SK-N-SH treated with all-trans-retinoic acid at 6 μM for 48 hours (cell line): ENCODE data around the gene DCXR.
A peak's percentile ranks its signal among the peaks of the same experiment; 100 is the strongest.

ENCODE experiments used
- ATAC-seq: fragments of 200-7000 bp; cut with Tn5 transposase; 3 replicates; pipeline ENCODE4 v1.9.1; 2020; ENCODE audit warnings: mild to moderate bottlenecking, moderate library complexity
- ARNTL ChIP-seq: fragments of 450-650 bp; formaldehyde crosslinking; IDR thresholded peaks from 2 replicates; pipeline ENCODE4 v1.5.0; 2020; ENCODE audit warnings: low read depth, mild to moderate bottlenecking, moderate library complexity, borderline replicate concordance
- BACH2 ChIP-seq: fragments of 250-450 bp; sonication (Bioruptor Pico); IDR thresholded peaks from 2 replicates; pipeline ENCODE4 v1.9.0; 2021; ENCODE audit warnings: mild to moderate bottlenecking, borderline replicate concordance
- CSDC2 ChIP-seq: fragments of 250-450 bp; sonication (Bioruptor Pico); IDR thresholded peaks from 2 replicates; pipeline ENCODE4 v1.5.0; 2020; ENCODE audit warnings: mild to moderate bottlenecking, moderate library complexity
- OSR1 ChIP-seq: fragments of 250-450 bp; sonication (Bioruptor Pico); IDR thresholded peaks from 2 replicates; pipeline ENCODE4 v1.8.0; 2022; ENCODE audit warnings: moderate library complexity, mild to moderate bottlenecking, inconsistent platforms
- PPARA ChIP-seq: fragments of 250-450 bp; sonication (Bioruptor Pico); IDR thresholded peaks from 2 replicates; pipeline ENCODE4 v1.5.0; 2020; ENCODE audit warnings: mild to moderate bottlenecking, borderline replicate concordance
- RARB ChIP-seq: fragments of 250-450 bp; sonication (Bioruptor Pico); IDR thresholded peaks from 2 replicates; pipeline ENCODE4 v1.8.0; 2021; ENCODE audit warnings: mild to moderate bottlenecking, moderate library complexity
- SNAI2 ChIP-seq: fragments of 250-450 bp; sonication (Bioruptor Pico); IDR thresholded peaks from 2 replicates; pipeline ENCODE4 v1.5.0; 2020; ENCODE audit warnings: mild to moderate bottlenecking, moderate library complexity
- TCF4 ChIP-seq: fragments of 250-450 bp; sonication (Bioruptor Pico); IDR thresholded peaks from 2 replicates; pipeline ENCODE4 v1.8.0; 2021; ENCODE audit warnings: mild to moderate bottlenecking, moderate library complexity, borderline replicate concordance
- ZC3H10 ChIP-seq: fragments of 250-450 bp; sonication (Bioruptor Pico); IDR thresholded peaks from 2 replicates; pipeline ENCODE4 v1.5.1; 2021; ENCODE audit warnings: mild to moderate bottlenecking, moderate library complexity
- ZFP3 ChIP-seq: fragments of 250-450 bp; sonication (Bioruptor Pico); IDR thresholded peaks from 2 replicates; pipeline ENCODE4 v1.5.0; 2020; ENCODE audit warnings: mild to moderate bottlenecking, moderate library complexity
- ZNF565 ChIP-seq: fragments of 450-650 bp; formaldehyde crosslinking; conservative IDR thresholded peaks from 2 replicates; pipeline ENCODE4 v1.5.0; 2020; ENCODE audit warnings: low read depth, mild to moderate bottlenecking, moderate library complexity
- TF ChIP-seq, protein P1 (sequence below): fragments of 250-450 bp; sonication (Bioruptor Pico); IDR thresholded peaks from 2 replicates; pipeline ENCODE4 v1.5.0; 2020; ENCODE audit warnings: mild to moderate bottlenecking, moderate library complexity
- TF ChIP-seq, protein P2 (sequence below): fragments of 250-450 bp; sonication (Bioruptor Pico); IDR thresholded peaks from 2 replicates; pipeline ENCODE4 v1.8.0; 2021; ENCODE audit warnings: low read depth, mild to moderate bottlenecking, moderate library complexity, borderline replicate concordance
- TF ChIP-seq, protein P3 (sequence below): fragments of 250-450 bp; sonication (Bioruptor Pico); IDR thresholded peaks from 2 replicates; pipeline ENCODE4 v1.5.1; 2020; ENCODE audit warnings: low read depth, mild to moderate bottlenecking, moderate library complexity
- TF ChIP-seq, protein P4 (sequence below): fragments of 250-450 bp; sonication (Bioruptor Pico); IDR thresholded peaks from 2 replicates; pipeline ENCODE4 v1.5.1; 2021; ENCODE audit warnings: mild to moderate bottlenecking, moderate library complexity
- TF ChIP-seq, protein P5 (sequence below): fragments of 250-450 bp; sonication (Bioruptor Pico); IDR thresholded peaks from 2 replicates; pipeline ENCODE4 v1.8.0; 2020; ENCODE audit warnings: mild to moderate bottlenecking, moderate library complexity, borderline replicate concordance

Gene DCXR

DNA sequence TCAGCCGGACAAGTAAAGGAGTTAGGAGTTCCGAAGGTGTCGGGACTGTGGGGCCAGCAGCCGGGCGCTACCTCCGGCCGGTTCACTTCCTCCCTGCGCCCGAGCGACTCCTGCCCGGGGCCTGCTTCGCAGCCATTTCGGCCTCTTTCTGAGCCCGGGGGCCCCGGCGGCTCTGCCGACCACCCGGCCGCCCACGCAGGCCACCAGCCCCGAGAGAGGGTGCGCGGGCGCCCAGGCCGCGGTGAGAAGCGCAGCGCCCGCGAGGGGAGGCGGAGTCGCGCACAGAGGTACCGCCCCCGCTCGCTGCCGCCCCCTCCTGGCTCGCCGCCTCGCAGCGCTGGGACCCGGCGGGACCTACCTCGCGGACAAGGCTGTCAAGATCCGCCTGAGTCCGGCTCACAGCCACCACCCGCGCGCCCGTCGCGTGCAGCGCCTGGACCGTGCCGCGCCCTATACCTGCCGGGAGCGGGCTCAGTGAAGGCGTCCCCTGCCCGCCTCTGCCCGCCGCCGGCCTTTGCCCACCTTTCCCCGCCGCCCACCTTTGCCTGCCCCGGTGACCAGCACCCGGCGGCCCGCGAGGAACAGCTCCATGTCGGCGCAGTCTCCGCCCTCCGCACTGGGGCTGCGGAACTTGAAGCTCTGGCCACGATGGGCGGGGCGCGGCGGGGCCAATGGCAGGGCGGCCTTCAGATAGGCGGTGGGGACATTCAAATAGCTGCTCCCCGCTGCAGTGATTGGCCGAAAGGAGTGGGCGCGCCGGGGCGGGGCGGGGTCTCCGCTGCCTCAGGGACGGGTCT, at the start of gene DCXR:
TSS of gene DCXR (minus strand) at position 606 of the 797 bp plus-strand sequence. CDS start at position 591, 15 bp downstream.
- TF ChIP-seq, protein P1, sequence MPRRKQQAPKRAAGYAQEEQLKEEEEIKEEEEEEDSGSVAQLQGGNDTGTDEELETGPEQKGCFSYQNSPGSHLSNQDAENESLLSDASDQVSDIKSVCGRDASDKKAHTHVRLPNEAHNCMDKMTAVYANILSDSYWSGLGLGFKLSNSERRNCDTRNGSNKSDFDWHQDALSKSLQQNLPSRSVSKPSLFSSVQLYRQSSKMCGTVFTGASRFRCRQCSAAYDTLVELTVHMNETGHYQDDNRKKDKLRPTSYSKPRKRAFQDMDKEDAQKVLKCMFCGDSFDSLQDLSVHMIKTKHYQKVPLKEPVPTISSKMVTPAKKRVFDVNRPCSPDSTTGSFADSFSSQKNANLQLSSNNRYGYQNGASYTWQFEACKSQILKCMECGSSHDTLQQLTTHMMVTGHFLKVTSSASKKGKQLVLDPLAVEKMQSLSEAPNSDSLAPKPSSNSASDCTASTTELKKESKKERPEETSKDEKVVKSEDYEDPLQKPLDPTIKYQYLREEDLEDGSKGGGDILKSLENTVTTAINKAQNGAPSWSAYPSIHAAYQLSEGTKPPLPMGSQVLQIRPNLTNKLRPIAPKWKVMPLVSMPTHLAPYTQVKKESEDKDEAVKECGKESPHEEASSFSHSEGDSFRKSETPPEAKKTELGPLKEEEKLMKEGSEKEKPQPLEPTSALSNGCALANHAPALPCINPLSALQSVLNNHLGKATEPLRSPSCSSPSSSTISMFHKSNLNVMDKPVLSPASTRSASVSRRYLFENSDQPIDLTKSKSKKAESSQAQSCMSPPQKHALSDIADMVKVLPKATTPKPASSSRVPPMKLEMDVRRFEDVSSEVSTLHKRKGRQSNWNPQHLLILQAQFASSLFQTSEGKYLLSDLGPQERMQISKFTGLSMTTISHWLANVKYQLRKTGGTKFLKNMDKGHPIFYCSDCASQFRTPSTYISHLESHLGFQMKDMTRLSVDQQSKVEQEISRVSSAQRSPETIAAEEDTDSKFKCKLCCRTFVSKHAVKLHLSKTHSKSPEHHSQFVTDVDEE (CRISPR knock-in tag): peak; percentile 54; the same call in 1 of the 2 replicates
- no peak for TF ChIP-seq ZC3H10 (CRISPR knock-in tag)
- ATAC-seq: peak; percentile 96

DNA sequence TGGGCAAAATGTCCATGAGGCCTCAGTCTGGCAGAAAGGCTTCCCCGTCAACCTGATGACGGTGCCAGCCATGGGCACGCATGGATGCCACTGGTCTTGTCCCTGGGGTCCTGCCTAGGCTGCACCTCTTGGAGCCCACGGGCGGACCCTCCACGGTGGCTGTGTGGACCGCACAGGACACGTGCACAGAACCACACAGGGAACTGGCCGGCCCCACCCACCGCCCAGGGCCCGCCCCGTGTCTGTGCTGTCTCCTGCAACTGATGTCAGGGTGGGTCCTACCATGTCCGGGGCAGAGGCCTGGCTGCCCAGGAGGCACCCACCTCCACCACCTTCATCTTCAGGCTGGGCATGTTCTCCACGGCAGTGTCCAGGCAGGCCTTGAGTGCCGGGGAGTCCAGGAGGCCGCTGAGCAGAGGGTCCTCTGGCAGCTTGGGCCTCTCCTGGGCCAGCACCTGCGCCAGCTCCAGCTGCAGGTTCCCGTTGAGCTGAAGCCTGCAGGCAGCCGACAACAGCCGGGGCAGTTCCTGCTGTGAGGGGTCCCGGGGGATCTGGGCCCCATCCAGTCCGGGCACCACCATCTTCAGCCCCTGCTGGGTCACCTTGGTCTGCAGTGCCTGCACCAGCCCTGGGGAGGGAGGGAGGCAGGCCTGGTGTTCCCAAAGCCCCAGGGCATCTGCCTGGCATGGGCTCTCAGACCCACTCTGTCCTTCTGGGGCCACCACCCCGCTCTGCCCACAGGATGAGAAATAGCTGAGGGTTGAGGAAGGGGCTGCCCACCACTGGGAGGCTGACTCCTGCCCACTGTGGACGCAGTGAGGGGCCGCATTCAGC, 48.7 kb upstream of the DCXR start:
- no peak for ATAC-seq
- TF ChIP-seq ARNTL (no peak), PPARA (CRISPR knock-in tag) (no peak), SNAI2 (CRISPR knock-in tag) (no peak), BACH2 (no peak), ZC3H10 (CRISPR knock-in tag) (no peak), RARB (CRISPR knock-in tag) (no peak), TCF4 (CRISPR knock-in tag) (no peak), CSDC2 (CRISPR knock-in tag) (no peak), ZNF565 (CRISPR knock-in tag) (no peak), OSR1 (no peak), ZFP3 (CRISPR knock-in tag) (no peak)
- TF ChIP-seq, protein P2, sequence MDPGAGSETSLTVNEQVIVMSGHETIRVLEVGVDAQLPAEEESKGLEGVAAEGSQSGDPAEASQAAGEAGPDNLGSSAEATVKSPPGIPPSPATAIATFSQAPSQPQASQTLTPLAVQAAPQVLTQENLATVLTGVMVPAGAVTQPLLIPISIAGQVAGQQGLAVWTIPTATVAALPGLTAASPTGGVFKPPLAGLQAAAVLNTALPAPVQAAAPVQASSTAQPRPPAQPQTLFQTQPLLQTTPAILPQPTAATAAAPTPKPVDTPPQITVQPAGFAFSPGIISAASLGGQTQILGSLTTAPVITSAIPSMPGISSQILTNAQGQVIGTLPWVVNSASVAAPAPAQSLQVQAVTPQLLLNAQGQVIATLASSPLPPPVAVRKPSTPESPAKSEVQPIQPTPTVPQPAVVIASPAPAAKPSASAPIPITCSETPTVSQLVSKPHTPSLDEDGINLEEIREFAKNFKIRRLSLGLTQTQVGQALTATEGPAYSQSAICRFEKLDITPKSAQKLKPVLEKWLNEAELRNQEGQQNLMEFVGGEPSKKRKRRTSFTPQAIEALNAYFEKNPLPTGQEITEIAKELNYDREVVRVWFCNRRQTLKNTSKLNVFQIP (CRISPR knock-in tag): no peak
- TF ChIP-seq, protein P3, sequence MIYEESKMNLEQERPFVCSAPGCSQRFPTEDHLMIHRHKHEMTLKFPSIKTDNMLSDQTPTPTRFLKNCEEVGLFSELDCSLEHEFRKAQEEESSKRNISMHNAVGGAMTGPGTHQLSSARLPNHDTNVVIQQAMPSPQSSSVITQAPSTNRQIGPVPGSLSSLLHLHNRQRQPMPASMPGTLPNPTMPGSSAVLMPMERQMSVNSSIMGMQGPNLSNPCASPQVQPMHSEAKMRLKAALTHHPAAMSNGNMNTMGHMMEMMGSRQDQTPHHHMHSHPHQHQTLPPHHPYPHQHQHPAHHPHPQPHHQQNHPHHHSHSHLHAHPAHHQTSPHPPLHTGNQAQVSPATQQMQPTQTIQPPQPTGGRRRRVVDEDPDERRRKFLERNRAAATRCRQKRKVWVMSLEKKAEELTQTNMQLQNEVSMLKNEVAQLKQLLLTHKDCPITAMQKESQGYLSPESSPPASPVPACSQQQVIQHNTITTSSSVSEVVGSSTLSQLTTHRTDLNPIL: no peak
- TF ChIP-seq, protein P4, sequence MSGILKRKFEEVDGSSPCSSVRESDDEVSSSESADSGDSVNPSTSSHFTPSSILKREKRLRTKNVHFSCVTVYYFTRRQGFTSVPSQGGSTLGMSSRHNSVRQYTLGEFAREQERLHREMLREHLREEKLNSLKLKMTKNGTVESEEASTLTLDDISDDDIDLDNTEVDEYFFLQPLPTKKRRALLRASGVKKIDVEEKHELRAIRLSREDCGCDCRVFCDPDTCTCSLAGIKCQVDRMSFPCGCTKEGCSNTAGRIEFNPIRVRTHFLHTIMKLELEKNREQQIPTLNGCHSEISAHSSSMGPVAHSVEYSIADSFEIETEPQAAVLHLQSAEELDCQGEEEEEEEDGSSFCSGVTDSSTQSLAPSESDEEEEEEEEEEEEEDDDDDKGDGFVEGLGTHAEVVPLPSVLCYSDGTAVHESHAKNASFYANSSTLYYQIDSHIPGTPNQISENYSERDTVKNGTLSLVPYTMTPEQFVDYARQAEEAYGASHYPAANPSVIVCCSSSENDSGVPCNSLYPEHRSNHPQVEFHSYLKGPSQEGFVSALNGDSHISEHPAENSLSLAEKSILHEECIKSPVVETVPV (CRISPR knock-in tag): no peak
- TF ChIP-seq, protein P1 (CRISPR knock-in tag): no peak
- TF ChIP-seq, protein P5, sequence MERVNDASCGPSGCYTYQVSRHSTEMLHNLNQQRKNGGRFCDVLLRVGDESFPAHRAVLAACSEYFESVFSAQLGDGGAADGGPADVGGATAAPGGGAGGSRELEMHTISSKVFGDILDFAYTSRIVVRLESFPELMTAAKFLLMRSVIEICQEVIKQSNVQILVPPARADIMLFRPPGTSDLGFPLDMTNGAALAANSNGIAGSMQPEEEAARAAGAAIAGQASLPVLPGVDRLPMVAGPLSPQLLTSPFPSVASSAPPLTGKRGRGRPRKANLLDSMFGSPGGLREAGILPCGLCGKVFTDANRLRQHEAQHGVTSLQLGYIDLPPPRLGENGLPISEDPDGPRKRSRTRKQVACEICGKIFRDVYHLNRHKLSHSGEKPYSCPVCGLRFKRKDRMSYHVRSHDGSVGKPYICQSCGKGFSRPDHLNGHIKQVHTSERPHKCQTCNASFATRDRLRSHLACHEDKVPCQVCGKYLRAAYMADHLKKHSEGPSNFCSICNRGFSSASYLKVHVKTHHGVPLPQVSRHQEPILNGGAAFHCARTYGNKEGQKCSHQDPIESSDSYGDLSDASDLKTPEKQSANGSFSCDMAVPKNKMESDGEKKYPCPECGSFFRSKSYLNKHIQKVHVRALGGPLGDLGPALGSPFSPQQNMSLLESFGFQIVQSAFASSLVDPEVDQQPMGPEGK (CRISPR knock-in tag): no peak
